DOHH2 (cell line): ENCODE data around the gene TMEM88.

ENCODE experiments used
- H3F3A ChIP-seq: fragments of 200-600 bp; sonication (generic), shearing (Covaris generic); 2 replicates; pipeline ENCODE4 v1.6.0; 2016; ENCODE audit warnings: antibody characterized with exemption, mild to moderate bottlenecking; ENCODE audit not compliant: control insufficient read depth, insufficient read depth
- H3K27ac ChIP-seq: fragments of 200-600 bp; sonication (generic); 2 replicates; pipeline ENCODE4 v1.5.1; 2014; ENCODE audit warnings: low read depth, mild to moderate bottlenecking, low read length, moderate library complexity
- H3K27me3 ChIP-seq: fragments of 200-600 bp; sonication (generic); 2 replicates; pipeline ENCODE4 v1.6.1; 2014; ENCODE audit warnings: mild to moderate bottlenecking, low read length, mixed read lengths; ENCODE audit not compliant: control insufficient read depth
- H3K36me3 ChIP-seq: fragments of 200-600 bp; sonication (generic); 2 replicates; pipeline ENCODE4 v1.6.1; 2014; ENCODE audit warnings: mild to moderate bottlenecking, low read length, moderate library complexity, mixed read lengths; ENCODE audit not compliant: control insufficient read depth
- H3K4me1 ChIP-seq: fragments of 200-600 bp; sonication (generic); 2 replicates; pipeline ENCODE4 v1.6.1; 2014; ENCODE audit warnings: mild to moderate bottlenecking, low read length, mixed read lengths; ENCODE audit not compliant: control insufficient read depth
- H3K4me2 ChIP-seq: fragments of 200-600 bp; sonication (generic); 2 replicates; pipeline ENCODE4 v1.6.0; 2014; ENCODE audit warnings: mild to moderate bottlenecking, low read length, moderate library complexity
- H3K4me3 ChIP-seq: fragments of 200-600 bp; sonication (generic); 2 replicates; pipeline ENCODE4 v1.5.1; 2014; ENCODE audit warnings: mild to moderate bottlenecking, low read length, mixed read lengths
- H3K79me2 ChIP-seq: fragments of 200-600 bp; sonication (generic); 2 replicates; pipeline ENCODE4 v1.6.1; 2014; ENCODE audit warnings: mild to moderate bottlenecking, low read length, mixed read lengths; ENCODE audit not compliant: control insufficient read depth
- H3K9me2 ChIP-seq: fragments of 200-600 bp; sonication (generic); replicated peaks from 2 replicates; pipeline ENCODE4 v1.6.1; 2014; ENCODE audit warnings: mild to moderate bottlenecking, low read length, mixed read lengths; ENCODE audit not compliant: control insufficient read depth
- H3K9me3 ChIP-seq: fragments of 200-600 bp; sonication (generic); 2 replicates; pipeline ENCODE4 v1.6.1; 2014; ENCODE audit warnings: antibody characterized with exemption, low read length, mixed read lengths; ENCODE audit not compliant: control insufficient read depth, insufficient read depth
- H4K20me1 ChIP-seq: fragments of 200-600 bp; sonication (generic); 2 replicates; pipeline ENCODE4 v1.6.0; 2014; ENCODE audit warnings: low read depth, mild to moderate bottlenecking, antibody characterized with exemption, low read length, moderate library complexity; ENCODE audit not compliant: control insufficient read depth, insufficient read depth
- CTCF ChIP-seq: fragments of 200-600 bp; sonication (generic); IDR thresholded peaks from one replicate; pipeline ENCODE4 v1.5.1; 2014; ENCODE audit warnings: antibody characterized with exemption, mild to moderate bottlenecking, low read depth, low read length; ENCODE audit not compliant: poor library complexity, severe bottlenecking
- EZH2phosphoT487 ChIP-seq: fragments of 200-600 bp; sonication (generic); IDR thresholded peaks from 2 replicates; pipeline ENCODE4 v1.6.1; 2017; ENCODE audit warnings: borderline replicate concordance, mild to moderate bottlenecking, antibody characterized with exemption, low read length, moderate library complexity, mixed read lengths

The TMEM88 gene

GRCh38 chr17:7845359-7846062 is 9.4 kb upstream of the TMEM88 start:
- Histone ChIP-seq H3F3A (peaks cover 30% of the 10 kb centered on the region), H3K4me3 (peak overlapping the region; percentile 87), H3K27me3 (no peaks in the 10 kb centered on the region), H3K9me3 (no peaks in the 10 kb centered on the region), H3K36me3 (peaks cover 78% of the 10 kb centered on the region), H4K20me1 (peaks cover 8% of the 10 kb centered on the region; the same call in 1 of the 2 replicates), H3K4me2 (peak overlapping the region; percentile 93), H3K4me1 (peaks cover 23% of the 10 kb centered on the region), H3K27ac (no peak overlapping the region), H3K79me2 (peaks cover 56% of the 10 kb centered on the region), H3K9me2 (no peaks in the 10 kb centered on the region)
- TF ChIP-seq EZH2phosphoT487: no peak
- no peak for TF ChIP-seq CTCF

DNA sequence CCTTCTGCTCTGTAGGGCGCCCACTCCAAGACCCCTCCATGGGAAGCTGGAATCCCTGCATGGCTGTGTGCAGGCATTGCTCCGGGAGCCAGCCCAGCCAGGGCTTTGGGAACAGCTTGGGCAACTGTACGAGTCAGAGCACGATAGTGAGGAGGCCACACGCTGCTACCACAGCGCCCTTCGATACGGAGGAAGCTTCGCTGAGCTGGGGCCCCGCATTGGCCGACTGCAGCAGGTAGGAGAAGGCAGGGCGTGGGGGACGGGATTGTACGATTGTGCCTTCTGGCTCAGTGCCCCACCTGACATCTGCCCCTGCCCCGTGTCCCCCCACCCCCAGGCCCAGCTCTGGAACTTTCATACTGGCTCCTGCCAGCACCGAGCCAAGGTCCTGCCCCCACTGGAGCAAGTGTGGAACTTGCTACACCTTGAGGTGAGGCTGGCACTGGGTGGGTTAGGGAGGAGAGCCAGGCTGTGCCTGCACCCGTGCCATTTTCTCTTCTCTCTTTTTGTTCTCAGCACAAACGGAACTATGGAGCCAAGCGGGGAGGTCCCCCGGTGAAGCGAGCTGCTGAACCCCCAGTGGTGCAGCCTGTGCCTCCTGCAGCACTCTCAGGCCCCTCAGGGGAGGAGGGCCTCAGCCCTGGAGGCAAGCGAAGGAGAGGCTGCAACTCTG is 8.7 kb upstream of the TMEM88 start:
- Histone ChIP-seq H3F3A (peaks cover 30% of the 10 kb centered on the region), H3K4me2 (no peak overlapping the region), H3K79me2 (peaks cover 53% of the 10 kb centered on the region), H3K4me3 (no peak overlapping the region), H3K27me3 (no peaks in the 10 kb centered on the region), H4K20me1 (peaks cover 8% of the 10 kb centered on the region; the same call in 1 of the 2 replicates), H3K36me3 (peaks cover 78% of the 10 kb centered on the region), H3K4me1 (peaks cover 23% of the 10 kb centered on the region), H3K9me2 (no peaks in the 10 kb centered on the region), H3K27ac (no peak overlapping the region), H3K9me3 (no peaks in the 10 kb centered on the region)
- no peak for TF ChIP-seq CTCF
- TF ChIP-seq EZH2phosphoT487: no peak

DNA sequence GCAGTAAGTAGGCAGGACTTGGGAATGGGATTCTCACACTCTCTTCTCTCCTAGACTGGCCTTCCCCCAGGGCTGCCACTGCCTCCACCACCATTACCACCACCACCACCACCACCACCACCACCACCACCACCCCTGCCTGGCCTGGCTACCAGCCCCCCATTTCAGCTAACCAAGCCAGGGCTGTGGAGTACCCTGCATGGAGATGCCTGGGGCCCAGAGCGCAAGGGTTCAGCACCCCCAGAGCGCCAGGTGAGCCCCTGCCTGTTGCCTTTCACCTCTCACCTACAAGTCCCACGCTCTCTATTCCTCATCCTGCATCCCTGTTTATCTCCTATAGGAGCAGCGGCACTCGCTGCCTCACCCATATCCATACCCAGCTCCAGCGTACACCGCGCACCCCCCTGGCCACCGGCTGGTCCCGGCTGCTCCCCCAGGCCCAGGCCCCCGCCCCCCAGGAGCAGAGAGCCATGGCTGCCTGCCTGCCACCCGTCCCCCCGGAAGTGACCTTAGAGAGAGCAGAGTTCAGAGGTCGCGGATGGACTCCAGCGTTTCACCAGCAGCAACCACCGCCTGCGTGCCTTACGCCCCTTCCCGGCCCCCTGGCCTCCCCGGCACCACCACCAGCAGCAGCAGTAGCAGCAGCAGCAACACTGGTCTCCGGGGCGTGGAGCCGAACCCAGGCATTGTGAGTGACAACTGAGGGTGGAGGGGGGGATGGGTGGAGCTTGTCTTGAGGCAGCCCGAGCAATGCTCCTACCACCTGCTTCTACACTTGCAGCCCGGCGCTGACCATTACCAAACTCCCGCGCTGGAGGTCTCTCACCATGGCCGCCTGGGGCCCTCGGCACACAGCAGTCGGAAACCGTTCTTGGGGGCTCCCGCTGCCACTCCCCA is 7.9 kb upstream of the TMEM88 start:
- Histone ChIP-seq H3K27ac (no peak overlapping the region), H3K36me3 (peaks cover 78% of the 10 kb centered on the region), H3K9me3 (no peaks in the 10 kb centered on the region), H3F3A (peaks cover 28% of the 10 kb centered on the region), H3K79me2 (peaks cover 47% of the 10 kb centered on the region), H4K20me1 (peaks cover 9% of the 10 kb centered on the region; the same call in 1 of the 2 replicates), H3K4me2 (no peak overlapping the region), H3K9me2 (no peaks in the 10 kb centered on the region), H3K4me3 (no peak overlapping the region), H3K27me3 (no peaks in the 10 kb centered on the region), H3K4me1 (peaks cover 29% of the 10 kb centered on the region)
- TF ChIP-seq CTCF (no peak), EZH2phosphoT487 (no peak)
